SHP77 (cell line): Measurements from ENCODE around the gene NR1D2.
"Not testable (repeated sequence)": the region's sequence is repeated elsewhere in the genome, so short reads cannot be mapped to it uniquely, and the experiment has no call there.

Experiments used
- DNase-seq, 2 experiments: peaks; one replicate each; lab custom pipeline; 2025; lab: John Stamatoyannopoulos, UW

Gene NR1D2

DNA sequence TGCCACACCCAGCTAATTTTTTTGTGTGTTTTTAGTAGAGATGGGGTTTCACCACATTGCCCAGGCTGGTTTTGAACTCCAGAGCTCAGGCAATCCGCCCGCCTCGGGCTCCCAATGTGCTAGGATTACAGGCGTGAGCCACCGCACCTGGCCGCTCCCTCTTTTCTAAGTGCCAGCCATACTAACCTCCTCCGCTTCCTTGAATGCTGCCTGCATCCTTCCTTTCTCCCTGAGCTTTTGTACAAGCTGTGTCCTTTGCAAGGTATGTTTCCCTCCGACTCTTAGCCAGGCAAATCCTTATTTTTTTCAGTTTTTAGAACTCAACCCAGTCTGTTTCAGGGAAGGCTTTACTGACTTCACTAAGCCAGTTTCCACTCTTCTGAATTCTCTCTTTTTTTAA is 60.6 kb downstream of the NR1D2 start:
- no peak for DNase-seq

DNA sequence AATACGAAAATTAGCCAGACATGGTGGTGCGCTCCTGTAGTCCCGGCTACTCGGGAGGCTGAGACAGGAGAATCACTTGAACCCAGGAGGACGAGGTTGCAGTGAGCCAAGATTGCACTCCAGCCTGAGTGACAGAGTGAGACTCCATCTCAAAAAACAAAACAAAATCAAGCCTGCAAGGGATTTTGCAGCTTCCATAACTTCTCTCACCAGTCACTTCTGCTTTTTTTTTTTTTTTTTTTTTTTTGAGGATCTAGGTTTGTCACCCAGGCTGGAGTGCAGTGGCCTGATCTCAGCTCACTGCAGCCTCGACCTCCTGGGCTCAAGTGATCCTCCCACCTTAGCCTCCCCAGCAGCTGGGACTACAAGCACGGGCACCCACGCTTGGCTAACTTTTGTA is 65.7 kb downstream of the NR1D2 start:
- DNase-seq, result not testable (repeated sequence)

DNA sequence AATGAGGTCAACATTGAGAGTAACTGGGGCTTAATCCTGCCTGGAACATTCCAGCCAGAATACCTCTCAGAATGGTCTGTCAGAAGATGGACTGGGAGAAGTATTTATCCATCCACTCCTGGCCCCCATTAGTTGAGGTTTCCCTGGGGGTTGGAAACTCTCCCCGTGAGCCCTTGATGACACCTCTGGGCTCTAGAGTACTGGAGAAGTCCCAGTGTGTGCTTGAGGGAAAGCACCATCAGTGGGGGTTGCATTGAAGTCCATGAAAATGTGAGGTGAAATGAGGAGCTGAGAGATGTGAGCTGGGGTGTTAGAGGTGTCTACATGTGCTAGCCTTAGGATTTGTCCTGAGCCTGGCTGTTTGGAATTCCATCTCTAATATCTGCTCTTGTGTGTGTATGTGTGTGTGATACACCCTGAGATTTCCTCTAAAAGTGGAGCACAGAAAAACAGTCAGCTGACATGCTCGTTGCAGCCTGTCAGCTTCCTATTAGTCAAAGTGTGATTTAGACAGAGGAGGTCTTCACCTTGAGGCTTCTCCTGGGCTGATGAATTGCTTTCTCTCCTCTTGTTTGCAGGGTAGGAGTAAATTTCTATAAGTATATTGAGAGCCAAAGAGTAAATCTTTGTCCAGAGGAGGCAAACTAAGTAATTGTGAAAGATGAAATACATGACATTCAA is 67.6 kb downstream of the NR1D2 start:
- DNase-seq, result no peak

DNA sequence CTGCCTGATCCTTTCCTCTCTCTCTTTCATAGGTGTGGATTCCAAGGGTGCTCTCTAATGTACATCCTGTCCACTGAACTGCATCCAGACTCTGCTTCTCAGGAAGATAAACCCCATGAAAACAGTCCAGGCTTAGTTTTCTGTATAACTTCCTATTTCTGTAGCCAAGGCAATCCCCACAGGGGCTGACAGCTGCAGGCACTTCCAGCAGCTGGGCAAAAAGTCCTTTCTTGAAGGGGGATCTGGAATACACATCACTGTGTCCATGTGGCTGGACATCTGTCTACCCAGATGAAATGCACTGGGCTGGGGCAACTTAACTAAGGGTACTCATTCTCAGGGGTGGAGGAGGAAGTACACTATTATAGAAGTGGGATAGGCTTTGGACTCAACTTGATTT is 72.2 kb downstream of the NR1D2 start:
- DNase-seq, result no peak

DNA sequence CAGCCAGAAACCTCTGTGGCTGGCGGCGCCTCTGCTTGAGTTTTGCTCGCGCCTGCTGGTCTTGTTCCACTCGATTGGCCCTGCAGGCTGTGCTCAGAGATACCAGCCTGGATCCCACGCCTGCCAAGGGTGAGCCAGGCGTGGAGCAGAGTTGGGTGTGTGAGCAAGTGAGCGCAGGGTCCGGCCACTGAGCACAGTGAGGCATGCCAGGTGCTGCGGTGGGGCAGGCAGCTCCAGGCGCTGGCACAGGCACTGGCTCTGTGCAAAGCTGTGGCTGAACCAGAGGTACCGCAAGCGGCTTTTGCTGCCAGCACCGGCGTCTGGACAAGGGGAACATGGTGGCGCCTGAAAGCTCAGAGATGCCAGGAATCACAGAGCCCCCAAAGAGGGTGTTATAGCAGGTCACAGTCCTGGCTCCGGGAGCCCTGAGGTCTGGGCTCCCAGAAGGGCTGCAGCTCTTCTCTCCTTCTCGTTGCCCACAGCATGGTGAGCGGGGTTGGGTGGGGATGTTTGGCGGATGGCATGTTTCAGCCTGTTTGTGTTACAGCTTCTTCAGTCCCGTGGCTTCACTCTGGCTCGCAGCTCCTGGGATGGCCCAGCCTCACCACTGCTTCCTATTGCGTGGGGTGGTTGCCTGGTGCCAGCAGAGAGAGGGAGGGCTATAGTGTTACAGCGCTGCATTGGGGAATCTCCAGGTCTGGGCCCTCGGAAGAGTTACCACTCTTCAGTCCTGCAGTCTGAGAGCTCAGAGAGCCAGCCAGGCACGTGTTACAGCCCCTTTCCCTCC is 73.9 kb downstream of the NR1D2 start:
- DNase-seq, result no peak

DNA sequence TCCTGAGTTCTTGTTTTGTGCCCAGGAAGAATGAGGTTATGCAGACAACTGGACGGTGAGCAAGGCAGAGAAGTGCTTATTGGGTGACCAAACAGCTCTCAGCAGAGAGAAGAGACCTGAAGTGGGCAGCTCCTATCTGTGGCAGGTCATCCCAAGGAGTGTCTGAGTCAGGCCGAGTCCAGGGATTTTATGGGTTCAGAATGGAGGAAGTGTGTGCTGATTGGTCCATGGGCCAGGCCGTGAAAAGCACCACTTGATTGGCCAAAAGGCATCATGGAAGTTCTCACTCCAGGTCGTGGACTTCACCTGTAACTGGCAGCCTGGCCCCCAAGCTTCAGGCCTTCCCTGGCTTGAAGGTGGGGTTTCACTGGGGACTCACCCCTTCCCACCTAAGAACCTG is 74.5 kb downstream of the NR1D2 start:
- DNase-seq, result no peak

DNA sequence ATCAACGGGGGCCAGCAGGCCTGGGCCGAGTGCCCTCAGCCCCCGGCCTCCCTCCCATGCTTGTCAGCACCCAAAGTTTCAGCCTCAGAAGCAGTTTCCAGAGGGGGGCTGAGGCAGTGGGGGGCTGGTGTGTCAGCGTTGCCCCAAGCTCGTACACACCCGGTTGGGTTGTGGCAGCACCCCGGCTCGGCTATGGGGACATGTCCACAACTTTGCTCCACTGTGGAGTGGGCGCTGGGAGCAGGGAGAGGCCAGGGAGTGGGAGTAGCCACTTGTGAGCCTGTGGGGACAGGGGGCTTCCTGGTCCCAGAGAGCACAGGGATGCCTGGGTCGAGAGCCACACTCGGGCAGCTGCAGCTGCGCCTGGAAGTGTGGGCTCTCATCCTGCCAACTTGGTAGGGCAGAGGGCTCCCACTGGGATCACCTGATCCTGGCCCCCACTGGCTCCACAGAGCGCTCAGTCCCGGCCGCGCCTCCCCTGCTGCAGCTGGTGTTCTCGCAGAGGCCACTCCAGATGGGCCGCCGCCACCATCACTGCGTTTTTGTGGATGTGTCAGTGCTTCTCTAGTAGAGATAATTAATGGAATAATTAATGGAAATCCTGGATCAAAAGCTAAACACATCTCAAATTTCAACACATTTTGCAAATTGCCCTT is 75.1 kb downstream of the NR1D2 start:
- DNase-seq, result no peak

DNA sequence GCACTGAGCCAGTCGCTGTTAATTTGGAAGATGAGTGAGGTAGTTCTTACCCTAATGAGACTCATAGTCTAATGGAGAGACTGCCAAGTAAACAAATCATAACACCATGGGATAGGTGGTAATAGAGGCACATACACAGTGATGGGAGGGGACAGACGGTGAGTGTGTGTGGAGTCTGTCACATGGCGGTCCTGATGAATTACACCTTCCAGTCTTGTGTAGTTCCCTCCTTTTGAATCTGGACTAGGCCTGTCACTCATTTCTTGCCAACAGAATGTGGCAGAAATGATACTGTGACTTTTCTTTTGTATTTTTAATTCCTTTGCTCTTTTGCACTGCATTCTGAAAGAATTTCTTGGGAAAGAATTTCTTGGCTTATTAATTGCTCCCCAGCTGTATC is 78.1 kb downstream of the NR1D2 start:
- DNase-seq, result no peak

DNA sequence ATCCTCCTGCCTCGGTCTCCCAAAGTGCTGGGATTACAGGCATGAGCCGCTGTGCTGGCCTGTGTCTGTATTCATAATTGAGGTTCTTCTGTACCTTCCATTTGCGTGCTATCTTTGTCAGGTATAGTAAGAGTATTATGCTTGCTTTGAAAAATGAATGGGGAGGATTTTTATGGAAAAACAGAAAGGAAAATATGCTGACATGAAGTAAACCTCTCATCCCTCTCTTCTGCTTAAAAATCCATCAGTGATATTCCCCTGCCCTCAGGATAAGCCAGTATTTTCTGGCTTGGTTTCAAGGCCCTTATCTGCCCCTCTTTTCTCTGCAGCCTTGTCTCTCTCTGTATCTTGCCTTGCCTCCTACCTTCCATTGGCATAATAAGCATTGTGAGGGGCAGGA is 80.7 kb downstream of the NR1D2 start:
- DNase-seq, result no peak

DNA sequence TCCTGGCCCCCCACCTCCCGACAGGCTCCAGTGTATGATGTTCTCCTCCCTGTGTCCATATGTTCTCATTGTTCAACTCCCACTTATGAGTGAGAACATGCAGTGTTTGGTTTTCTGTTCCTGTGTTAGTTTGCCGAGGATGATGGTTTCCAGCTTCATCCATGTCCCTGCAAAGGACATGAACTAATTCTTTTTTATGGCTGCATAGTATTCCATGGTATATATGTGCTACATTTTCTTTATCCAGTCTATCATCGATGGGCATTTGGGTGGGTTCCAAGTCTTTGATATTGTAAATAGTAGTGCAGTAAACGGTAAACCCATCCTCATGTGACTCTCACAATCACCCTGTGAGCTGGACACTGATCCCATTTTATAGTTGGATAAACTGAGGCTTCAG is 81.6 kb downstream of the NR1D2 start:
- not testable (repeated sequence) for DNase-seq

DNA sequence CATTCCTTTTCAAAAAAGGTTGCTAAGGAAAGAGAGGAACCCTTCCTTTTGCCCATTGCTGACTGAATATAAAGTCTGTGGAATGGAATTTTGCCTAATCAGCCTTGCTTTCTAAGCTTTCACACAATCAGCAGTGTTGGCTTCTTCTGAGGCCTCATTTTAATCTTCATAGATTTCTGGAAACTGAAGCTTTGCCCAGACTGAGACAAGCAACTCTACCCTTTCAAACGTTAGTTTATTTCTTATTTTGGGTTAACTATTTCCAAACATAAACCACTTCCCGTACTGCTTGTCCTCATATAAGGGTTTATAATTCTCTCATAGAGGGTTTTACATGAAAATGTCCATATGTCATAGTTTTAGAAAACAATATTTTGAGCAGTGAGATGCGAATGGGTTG is 82.9 kb downstream of the NR1D2 start:
- DNase-seq, result no peak
